OCI-LY7 (cell line): ENCODE data around the gene SNAPC1.

ENCODE experiments used
- EZH2phosphoT487 ChIP-seq: fragments of 200-600 bp; sonication (generic); IDR thresholded peaks from 2 replicates; pipeline ENCODE4 v1.6.1; 2018; ENCODE audit warnings: low read depth, borderline replicate concordance, mild to moderate bottlenecking, mixed run types, antibody characterized with exemption, low read length, moderate library complexity, mixed read lengths
- TF ChIP-seq, protein P1 (sequence below): fragments of 200-600 bp; sonication (generic); conservative IDR thresholded peaks from 2 replicates; pipeline ENCODE4 v1.5.1; 2014; ENCODE audit warnings: mild to moderate bottlenecking, antibody characterized with exemption, low read length, moderate library complexity, mixed read lengths

- TF ChIP-seq, protein P1, sequence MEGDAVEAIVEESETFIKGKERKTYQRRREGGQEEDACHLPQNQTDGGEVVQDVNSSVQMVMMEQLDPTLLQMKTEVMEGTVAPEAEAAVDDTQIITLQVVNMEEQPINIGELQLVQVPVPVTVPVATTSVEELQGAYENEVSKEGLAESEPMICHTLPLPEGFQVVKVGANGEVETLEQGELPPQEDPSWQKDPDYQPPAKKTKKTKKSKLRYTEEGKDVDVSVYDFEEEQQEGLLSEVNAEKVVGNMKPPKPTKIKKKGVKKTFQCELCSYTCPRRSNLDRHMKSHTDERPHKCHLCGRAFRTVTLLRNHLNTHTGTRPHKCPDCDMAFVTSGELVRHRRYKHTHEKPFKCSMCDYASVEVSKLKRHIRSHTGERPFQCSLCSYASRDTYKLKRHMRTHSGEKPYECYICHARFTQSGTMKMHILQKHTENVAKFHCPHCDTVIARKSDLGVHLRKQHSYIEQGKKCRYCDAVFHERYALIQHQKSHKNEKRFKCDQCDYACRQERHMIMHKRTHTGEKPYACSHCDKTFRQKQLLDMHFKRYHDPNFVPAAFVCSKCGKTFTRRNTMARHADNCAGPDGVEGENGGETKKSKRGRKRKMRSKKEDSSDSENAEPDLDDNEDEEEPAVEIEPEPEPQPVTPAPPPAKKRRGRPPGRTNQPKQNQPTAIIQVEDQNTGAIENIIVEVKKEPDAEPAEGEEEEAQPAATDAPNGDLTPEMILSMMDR, result no peak
- no peak for TF ChIP-seq EZH2phosphoT487
Observed at GRCh38 chr14:61839507-61839906, 77.3 kb downstream of the SNAPC1 start.
